HL-60 (cell line): Measurements from ENCODE around the gene PPP2R5C.

Source experiments
- CTCF ChIP-seq: IDR thresholded peaks from one replicate; pipeline ENCODE4 v1.5.1; 2011; ENCODE audit warnings: low read length, control low read depth, inconsistent platforms; ENCODE audit not compliant: insufficient read depth
- GABPA ChIP-seq: IDR thresholded peaks from 2 replicates; pipeline ENCODE4 v1.6.1; 2012; ENCODE audit warnings: low read depth
- POLR2AphosphoS5 ChIP-seq: IDR thresholded peaks from 2 replicates; pipeline ENCODE4 v1.6.1; 2012; ENCODE audit warnings: low read depth
- REST ChIP-seq: IDR thresholded peaks from 2 replicates; pipeline ENCODE4 v1.6.1; 2012; ENCODE audit warnings: low read depth; ENCODE audit not compliant: insufficient replicate concordance

GRCh38 chr14:101862177-101862576 is 100.7 kb downstream of the PPP2R5C start:
- TF ChIP-seq CTCF: no peak
- TF ChIP-seq POLR2AphosphoS5: no peak
- TF ChIP-seq REST: no peak
- no peak for TF ChIP-seq GABPA
